ENCODE measurements around the gene SMARCA2.
A peak's percentile ranks its signal among the peaks of the same experiment; 100 is the strongest.
"Not testable (repeated sequence)": the region's sequence is repeated elsewhere in the genome, so short reads cannot be mapped to it uniquely, and the experiment has no call there.

The SMARCA2 gene

DNA sequence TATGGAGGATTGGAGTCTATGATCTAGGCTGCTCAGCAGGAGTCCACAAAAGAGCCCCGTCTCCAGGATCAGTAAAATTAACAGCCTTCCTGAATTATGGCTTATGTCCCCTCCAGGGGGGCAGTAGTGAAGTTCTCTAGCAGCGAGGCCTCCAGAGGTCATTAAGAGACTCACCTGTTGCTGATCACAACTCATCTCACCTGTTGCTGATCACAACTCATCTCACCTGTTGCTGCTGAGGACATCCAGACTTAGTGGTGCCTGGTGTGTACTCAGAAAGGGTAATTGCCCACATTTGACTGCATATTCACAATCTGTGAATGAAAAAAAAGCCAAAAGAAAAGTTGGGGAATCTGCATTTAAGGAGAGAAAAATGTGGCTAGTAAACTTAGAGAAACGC is 129.5 kb downstream of the SMARCA2 start:
- no peak for DNase-seq (ENCODE audit: low read depth)

DNA sequence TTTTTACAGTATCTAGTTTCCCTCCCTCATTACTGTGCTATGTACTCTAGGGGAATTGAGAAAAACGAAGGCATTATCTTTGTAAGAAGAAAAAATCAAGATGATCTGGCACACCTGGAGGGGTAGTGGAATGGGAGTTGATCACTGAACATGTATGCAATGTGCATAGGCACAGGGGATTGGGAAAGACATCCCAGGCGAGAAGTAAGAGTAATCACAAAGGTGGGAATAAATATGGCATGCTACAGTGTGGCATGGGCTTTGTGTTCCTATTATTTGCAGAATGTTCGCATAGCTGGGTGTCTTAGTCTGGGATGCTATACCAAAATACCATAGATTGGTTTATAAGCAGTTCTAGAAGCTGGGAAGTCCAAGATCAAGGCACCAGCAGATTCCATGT is 130.6 kb downstream of the SMARCA2 start:
- DNase-seq (ENCODE audit: low read depth) = no peak

DNA sequence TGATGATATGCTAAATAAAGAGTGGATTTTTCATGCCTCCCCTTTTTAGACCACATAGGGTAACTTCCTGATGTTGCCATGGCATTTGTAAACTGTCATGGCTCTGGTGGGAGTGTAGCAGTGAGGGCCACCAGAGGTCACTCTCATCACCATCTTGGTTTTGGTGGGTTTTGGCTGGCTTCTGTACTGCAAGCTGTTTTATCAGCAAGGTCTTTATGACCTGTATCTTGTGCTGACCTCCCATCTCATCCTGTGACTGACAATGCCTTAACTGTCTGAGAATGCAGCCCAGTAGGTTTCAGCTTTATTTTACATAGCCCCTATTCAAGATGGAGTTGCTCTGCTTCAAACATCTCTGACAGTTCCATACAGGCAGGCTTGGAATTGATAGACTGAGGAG is 131.6 kb downstream of the SMARCA2 start:
- DNase-seq (ENCODE audit: low read depth) = not testable (repeated sequence)

- no peak for DNase-seq (ENCODE audit: low read depth)
Measured at GRCh38 chr9:2150338-2150737, 135.2 kb downstream of the SMARCA2 start.

- no peak for DNase-seq (ENCODE audit: low read depth)
Measured at GRCh38 chr9:2151171-2151570, 136.0 kb downstream of the SMARCA2 start.

DNA sequence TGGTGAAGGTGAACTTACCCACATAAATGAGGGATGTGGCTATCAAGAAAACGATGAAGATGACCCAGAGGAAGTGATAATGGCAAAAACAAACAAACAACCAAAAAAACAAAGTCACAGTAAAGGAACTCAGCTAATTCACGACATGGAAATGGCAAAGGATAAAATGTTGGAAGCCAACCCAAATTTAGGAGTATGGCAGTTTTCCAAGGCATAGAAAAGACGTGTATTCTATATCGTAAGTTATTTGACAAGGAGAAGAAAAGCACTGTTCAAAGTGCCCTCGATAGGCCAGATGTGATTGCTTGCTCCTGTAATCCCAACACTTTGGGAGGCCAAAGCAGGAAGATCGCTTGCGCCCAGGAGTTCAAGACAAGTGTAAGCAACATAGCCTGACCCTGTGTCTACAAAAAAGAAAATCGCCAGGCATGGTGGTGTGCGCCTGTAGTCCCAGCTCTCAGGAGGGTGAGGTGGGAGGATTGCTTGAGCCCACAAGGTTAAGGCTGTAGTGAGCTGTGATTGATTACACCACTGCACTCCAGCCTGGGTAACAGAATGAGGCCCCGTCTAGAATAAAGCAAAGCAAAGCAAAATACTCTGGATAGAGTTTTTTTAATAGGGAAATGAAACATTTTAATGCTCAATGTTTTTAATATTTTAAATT is 138.0 kb downstream of the SMARCA2 start:
- no peak for DNase-seq (ENCODE audit: low read depth)

- DNase-seq (ENCODE audit: low read depth) = no peak
Measured at GRCh38 chr9:2153630-2154217, 138.6 kb downstream of the SMARCA2 start.

DNA sequence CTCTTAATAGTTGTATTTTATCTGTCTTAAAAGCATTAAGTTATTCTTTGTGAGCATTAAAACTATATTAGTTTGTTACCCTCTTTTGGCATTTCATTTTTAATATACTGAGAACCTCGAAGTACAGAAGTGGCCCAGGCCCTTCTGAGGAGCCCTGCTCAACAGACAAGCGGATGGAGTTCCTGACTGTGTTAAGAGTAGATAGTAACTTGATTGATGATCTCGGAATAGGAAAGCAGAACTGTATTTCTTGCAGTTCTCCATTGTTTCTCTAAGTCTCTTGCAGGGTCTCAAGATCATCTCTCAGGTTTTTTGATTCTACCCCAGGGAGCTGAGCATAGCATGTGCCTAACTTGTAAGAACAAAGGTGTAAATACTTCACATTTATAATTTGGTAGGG is 139.6 kb downstream of the SMARCA2 start:
- DNase-seq (ENCODE audit: low read depth) = no peak

GRCh38 chr9:2155966-2156365 is 140.8 kb downstream of the SMARCA2 start:
- DNase-seq (ENCODE audit: low read depth) = no peak

GRCh38 chr9:2157277-2158110 is 142.3 kb downstream of the SMARCA2 start:
- peak; percentile 49 for DNase-seq (ENCODE audit: low read depth)

- DNase-seq (ENCODE audit: low read depth) = peak; percentile 29
Measured at GRCh38 chr9:2158111-2158610, 143.0 kb downstream of the SMARCA2 start.

- DNase-seq (ENCODE audit: low read depth) = no peak
Measured at GRCh38 chr9:2158766-2159430, 143.8 kb downstream of the SMARCA2 start.

DNA sequence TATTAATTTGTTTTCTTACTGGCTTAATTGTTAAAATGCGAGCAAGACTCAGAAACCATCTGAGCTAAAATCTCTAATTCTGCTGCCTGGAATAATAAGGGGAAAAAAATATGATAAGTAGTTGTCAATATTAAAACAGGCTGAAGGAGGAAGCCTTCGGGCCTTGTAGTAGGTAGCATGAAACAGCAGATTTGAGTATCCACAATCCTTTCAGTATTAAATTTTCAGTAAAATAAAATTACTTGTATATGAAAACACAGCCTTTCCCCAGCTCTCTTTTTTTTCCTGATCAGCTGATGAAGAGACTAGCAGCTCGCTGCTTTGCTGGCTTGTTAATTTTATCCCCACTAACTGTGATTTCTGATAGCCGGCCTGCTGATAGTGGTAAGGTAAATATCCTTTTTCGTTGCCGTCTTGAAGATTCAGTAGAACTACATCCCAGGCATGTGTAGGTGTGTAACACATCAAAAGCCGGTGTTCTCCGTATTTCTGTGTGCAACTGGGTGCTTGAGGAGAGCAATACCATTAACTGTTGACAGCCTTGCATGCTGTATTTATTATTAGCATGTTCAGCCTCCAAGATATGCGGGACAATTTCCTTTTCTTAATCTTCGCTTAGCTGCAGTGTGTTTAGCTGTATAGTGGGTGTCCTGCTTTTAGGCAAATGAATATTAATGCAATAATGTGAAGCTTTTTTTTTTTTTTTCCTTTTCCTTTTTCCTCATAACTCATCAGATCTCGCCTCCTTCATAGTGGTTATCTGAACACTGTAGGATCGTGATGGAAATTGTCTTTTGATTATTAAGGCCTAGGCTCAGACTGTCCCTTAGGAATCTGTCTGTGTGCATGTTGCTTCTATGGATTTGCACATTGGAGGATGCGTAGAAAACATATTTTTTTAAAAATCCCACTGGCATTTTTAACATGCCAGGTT is 144.6 kb downstream of the SMARCA2 start:
- no peak for DNase-seq (ENCODE audit: low read depth)

DNA sequence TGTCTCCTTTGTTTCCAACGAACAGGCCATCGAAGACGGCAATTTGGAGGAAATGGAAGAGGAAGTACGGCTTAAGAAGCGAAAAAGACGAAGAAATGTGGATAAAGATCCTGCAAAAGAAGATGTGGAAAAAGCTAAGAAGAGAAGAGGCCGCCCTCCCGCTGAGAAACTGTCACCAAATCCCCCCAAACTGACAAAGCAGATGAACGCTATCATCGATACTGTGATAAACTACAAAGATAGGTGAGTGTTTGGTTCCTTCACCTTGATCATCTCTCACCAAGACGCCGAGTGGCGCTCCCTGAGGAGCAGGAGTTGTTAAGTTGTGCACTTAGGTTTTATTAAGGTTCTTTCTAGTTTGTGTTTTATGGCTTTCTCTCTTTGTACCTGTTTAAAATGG is 146.5 kb downstream of the SMARCA2 start:
- DNase-seq (ENCODE audit: low read depth) = no peak

- no peak for DNase-seq (ENCODE audit: low read depth)
Measured at GRCh38 chr9:2163231-2163885, 148.2 kb downstream of the SMARCA2 start.

- DNase-seq (ENCODE audit: low read depth) = no peak
Measured at GRCh38 chr9:2164268-2164667, 149.1 kb downstream of the SMARCA2 start.

DNA sequence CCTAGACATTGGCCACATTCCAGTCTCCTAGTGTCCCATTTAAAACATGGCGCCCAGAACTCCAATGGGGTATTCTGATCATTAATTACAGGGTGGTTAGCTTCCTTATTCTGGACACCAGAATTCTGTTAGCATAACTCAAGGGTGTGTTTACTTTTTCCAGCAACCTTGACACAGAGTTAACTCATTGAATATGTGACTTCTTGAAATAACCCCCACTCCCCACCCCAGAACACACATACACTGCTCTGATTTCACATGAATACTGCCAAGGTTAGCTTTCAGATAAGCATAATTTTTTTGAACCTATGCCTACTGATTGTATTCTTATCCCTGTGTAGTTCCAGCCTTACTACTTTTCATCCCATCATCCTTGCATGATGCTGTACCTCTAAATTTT is 151.1 kb downstream of the SMARCA2 start:
- no peak for DNase-seq (ENCODE audit: low read depth)

GRCh38 chr9:2169035-2169434 is 153.9 kb downstream of the SMARCA2 start:
- DNase-seq (ENCODE audit: low read depth) = no peak

- no peak for DNase-seq (ENCODE audit: low read depth)
Measured at GRCh38 chr9:2170722-2171121, 155.6 kb downstream of the SMARCA2 start.

- DNase-seq (ENCODE audit: low read depth) = no peak
Measured at GRCh38 chr9:2173170-2173569, 158.0 kb downstream of the SMARCA2 start.

DNA sequence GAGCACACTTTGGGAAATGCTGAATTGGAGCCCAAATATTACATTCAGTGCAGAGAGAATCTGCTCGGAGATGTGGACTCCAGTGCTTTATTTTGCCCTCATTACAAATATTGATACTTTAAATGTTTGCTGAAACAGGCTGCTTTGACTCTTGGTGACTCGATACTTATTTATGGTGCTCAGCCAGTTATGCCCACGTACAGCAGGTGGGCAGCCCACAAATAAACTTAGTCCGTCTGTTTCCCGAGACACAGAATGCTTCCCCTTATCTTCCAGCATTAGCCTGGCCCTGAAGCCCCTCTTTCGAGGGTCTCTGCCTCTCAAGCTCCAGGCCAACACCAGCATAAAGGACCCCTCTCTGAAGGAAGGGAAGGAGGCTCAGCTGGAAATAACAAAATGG is 158.7 kb downstream of the SMARCA2 start:
- no peak for DNase-seq (ENCODE audit: low read depth)
